Loucy (cell line): ENCODE results near the gene LIN37.

ENCODE experiments used
- H2AFZ ChIP-seq: fragments of 200-600 bp; sonication (generic); 2 replicates; pipeline ENCODE4 v1.6.0; 2016; ENCODE audit warnings: antibody characterized with exemption, mild to moderate bottlenecking, low read length, moderate library complexity
- H3F3A ChIP-seq: fragments of 200-600 bp; 2 replicates; pipeline ENCODE4 v1.6.0; 2016; ENCODE audit warnings: antibody characterized with exemption, low read depth, mild to moderate bottlenecking
- H3K27me3 ChIP-seq: fragments of 200-600 bp; sonication (generic); 2 replicates; pipeline ENCODE4 v1.6.1; 2014; ENCODE audit warnings: low read length, mild to moderate bottlenecking; ENCODE audit not compliant: insufficient read depth, poor library complexity, severe bottlenecking
- H3K36me3 ChIP-seq: fragments of 200-600 bp; sonication (generic); 2 replicates; pipeline ENCODE4 v1.6.1; 2016; ENCODE audit warnings: low read length; ENCODE audit not compliant: insufficient read depth
- H3K4me1 ChIP-seq: fragments of 200-600 bp; sonication (generic); 2 replicates; pipeline ENCODE4 v1.5.1; 2014; ENCODE audit warnings: low read length, mild to moderate bottlenecking; ENCODE audit not compliant: insufficient read depth, poor library complexity, severe bottlenecking
- H3K4me2 ChIP-seq: fragments of 200-600 bp; sonication (generic); 2 replicates; pipeline ENCODE4 v1.6.0; 2014; ENCODE audit warnings: antibody characterized with exemption, low read length, low read depth, mild to moderate bottlenecking; ENCODE audit not compliant: poor library complexity, severe bottlenecking
- H3K4me3 ChIP-seq: fragments of 200-600 bp; sonication (generic); 2 replicates; pipeline ENCODE4 v1.5.1; 2014; ENCODE audit warnings: low read length, mild to moderate bottlenecking, mixed read lengths; ENCODE audit not compliant: poor library complexity, severe bottlenecking
- H3K79me2 ChIP-seq: fragments of 200-600 bp; sonication (generic); 2 replicates; pipeline ENCODE4 v1.6.1; 2014; ENCODE audit warnings: low read length; ENCODE audit not compliant: insufficient read depth
- H3K9ac ChIP-seq: fragments of 200-600 bp; sonication (generic); 2 replicates; pipeline ENCODE4 v1.6.0; 2014; ENCODE audit warnings: mild to moderate bottlenecking, low read depth, low read length, moderate library complexity; ENCODE audit not compliant: poor library complexity, severe bottlenecking
- H3K9me2 ChIP-seq: fragments of 200-600 bp; sonication (generic); replicated peaks from 2 replicates; pipeline ENCODE4 v1.6.1; 2016; ENCODE audit warnings: low read depth, low read length, mixed read lengths
- H3K9me3 ChIP-seq: fragments of 200-600 bp; sonication (generic); 2 replicates; pipeline ENCODE4 v1.6.1; 2014; ENCODE audit warnings: mild to moderate bottlenecking, antibody characterized with exemption, low read length, low read depth; ENCODE audit not compliant: insufficient read depth
- H4K20me1 ChIP-seq: fragments of 200-600 bp; sonication (generic); 2 replicates; pipeline ENCODE4 v1.6.0; 2014; ENCODE audit warnings: antibody characterized with exemption, low read length, mild to moderate bottlenecking; ENCODE audit not compliant: insufficient read depth, poor library complexity, severe bottlenecking
- CTCF ChIP-seq: fragments of 200-600 bp; sonication (generic); conservative IDR thresholded peaks from 2 replicates; pipeline ENCODE4 v1.5.1; 2014; ENCODE audit warnings: mild to moderate bottlenecking, antibody characterized with exemption, low read length
- EZH2phosphoT487 ChIP-seq: fragments of 200-600 bp; IDR thresholded peaks from 2 replicates; pipeline ENCODE4 v1.6.1; 2018; ENCODE audit warnings: antibody characterized with exemption, mild to moderate bottlenecking, moderate library complexity, borderline replicate concordance

Gene LIN37

GRCh38 chr19:35712567-35713505 lies 35.5 kb upstream of the LIN37 start:
- Histone ChIP-seq H3K4me3 (no peak overlapping the region), H3K9me2 (no peaks in the 10 kb centered on the region), H3K9me3 (no peaks in the 10 kb centered on the region), H3K4me2 (no peak overlapping the region), H2AFZ (no peak overlapping the region), H3K9ac (no peak overlapping the region), H3F3A (no peaks in the 10 kb centered on the region), H3K36me3 (no peaks in the 10 kb centered on the region), H3K79me2 (peaks cover 8% of the 10 kb centered on the region), H3K27me3 (no peaks in the 10 kb centered on the region), H3K4me1 (peaks cover 14% of the 10 kb centered on the region), H4K20me1 (no peaks in the 10 kb centered on the region)
- TF ChIP-seq EZH2phosphoT487: no peak
- no peak for TF ChIP-seq CTCF

- H3K9me2 ChIP-seq: no peaks in the 10 kb centered on the region
- H3K9me3 ChIP-seq: no peaks in the 10 kb centered on the region
- H3K9ac ChIP-seq: no peak overlapping the region
- peaks cover 4% of the 10 kb centered on the region for H4K20me1 ChIP-seq
- no peak overlapping the region for H3K4me3 ChIP-seq
- H3K4me2 ChIP-seq: no peak overlapping the region
- H2AFZ ChIP-seq: no peak overlapping the region
- no peaks in the 10 kb centered on the region for H3K27me3 ChIP-seq
- peaks cover 14% of the 10 kb centered on the region for H3K4me1 ChIP-seq
- TF ChIP-seq EZH2phosphoT487 (no peak), CTCF (no peak)
- no peaks in the 10 kb centered on the region for H3K36me3 ChIP-seq
- no peaks in the 10 kb centered on the region for H3F3A ChIP-seq
- H3K79me2 ChIP-seq: peaks cover 13% of the 10 kb centered on the region
Measured at GRCh38 chr19:35713506-35713850, 34.9 kb upstream of the LIN37 start.

GRCh38 chr19:35713904-35714495 lies 34.4 kb upstream of the LIN37 start:
- Histone ChIP-seq H3F3A (no peaks in the 10 kb centered on the region), H3K4me1 (peaks cover 19% of the 10 kb centered on the region), H3K36me3 (no peaks in the 10 kb centered on the region), H3K9me3 (no peaks in the 10 kb centered on the region), H3K79me2 (peaks cover 18% of the 10 kb centered on the region), H3K9ac (no peak overlapping the region), H3K9me2 (no peaks in the 10 kb centered on the region), H4K20me1 (peaks cover 9% of the 10 kb centered on the region), H2AFZ (no peak overlapping the region), H3K27me3 (no peaks in the 10 kb centered on the region), H3K4me2 (no peak overlapping the region), H3K4me3 (no peak overlapping the region)
- TF ChIP-seq CTCF (no peak), EZH2phosphoT487 (no peak)
